Measurements from ENCODE around the gene IL26. TPM values are rescaled to one million over a fixed set of nuclear protein-coding genes. Genes with fewer than 3 reads are reported as not detected.

Gene IL26
- total RNA-seq, 1 donor from 2014 or later = not detected

DNA sequence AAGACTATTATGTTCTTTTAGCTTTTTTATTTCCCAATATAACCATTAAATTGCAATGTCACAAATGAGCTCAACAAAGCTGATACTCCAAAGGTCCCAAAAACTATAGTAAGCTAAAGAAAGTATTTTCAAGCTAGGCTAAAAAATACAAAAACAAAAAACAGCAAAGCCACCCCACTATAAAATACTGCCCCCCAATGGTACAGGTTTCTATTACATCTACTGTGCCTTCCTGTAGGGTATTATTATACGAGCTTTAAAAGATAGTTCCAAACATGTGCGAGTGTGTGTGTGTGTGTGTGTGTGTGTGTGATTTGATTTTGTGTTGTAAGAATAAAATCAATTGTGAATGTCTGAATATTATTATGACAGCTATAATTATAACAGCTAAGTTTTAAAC is 67.2 kb downstream of the IL26 start:
- no peak for DNase-seq (ENCODE audit: low read depth, low spot score)
- H3K36me3 Mint-ChIP-seq (ENCODE audit: low read depth) = no peaks in the 10 kb centered on the region
- no peak overlapping the region for H3K4me3 Mint-ChIP-seq
- no peak overlapping the region for H3K27ac Mint-ChIP-seq (ENCODE audit: unreplicated experiment)
- TF ChIP-seq, protein P1, sequence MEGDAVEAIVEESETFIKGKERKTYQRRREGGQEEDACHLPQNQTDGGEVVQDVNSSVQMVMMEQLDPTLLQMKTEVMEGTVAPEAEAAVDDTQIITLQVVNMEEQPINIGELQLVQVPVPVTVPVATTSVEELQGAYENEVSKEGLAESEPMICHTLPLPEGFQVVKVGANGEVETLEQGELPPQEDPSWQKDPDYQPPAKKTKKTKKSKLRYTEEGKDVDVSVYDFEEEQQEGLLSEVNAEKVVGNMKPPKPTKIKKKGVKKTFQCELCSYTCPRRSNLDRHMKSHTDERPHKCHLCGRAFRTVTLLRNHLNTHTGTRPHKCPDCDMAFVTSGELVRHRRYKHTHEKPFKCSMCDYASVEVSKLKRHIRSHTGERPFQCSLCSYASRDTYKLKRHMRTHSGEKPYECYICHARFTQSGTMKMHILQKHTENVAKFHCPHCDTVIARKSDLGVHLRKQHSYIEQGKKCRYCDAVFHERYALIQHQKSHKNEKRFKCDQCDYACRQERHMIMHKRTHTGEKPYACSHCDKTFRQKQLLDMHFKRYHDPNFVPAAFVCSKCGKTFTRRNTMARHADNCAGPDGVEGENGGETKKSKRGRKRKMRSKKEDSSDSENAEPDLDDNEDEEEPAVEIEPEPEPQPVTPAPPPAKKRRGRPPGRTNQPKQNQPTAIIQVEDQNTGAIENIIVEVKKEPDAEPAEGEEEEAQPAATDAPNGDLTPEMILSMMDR (conservative IDR thresholded peaks at IDR 0.05) = peak; percentile 63
- H3K4me1 Mint-ChIP-seq = no peaks in the 10 kb centered on the region
- no peaks in the 10 kb centered on the region for H3K9me3 Mint-ChIP-seq
- peaks cover 4% of the 10 kb centered on the region for H3K27me3 Mint-ChIP-seq (ENCODE audit: low read depth)

DNA sequence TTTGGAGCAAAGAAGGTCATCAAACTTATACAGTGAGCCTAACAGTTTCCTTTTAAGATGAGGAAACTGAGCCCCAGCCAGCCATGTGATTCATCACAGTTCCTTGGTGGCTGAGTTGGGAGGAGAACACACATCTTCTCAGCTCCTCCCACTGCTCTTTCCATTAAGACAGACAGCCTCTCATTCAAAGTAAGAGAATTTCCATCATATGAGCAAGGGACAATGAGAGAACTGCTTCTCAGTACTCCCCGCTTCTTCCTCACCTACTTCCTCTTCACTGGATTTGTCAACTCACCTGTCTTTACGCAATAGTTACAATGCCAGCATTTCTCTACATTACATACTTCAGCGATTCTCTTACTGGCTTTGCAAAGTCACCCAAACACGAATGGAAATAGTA is 68.2 kb downstream of the IL26 start:
- Mint-ChIP-seq H3K4me3 (no peak overlapping the region), H3K27me3 (ENCODE audit: low read depth) (peaks cover 4% of the 10 kb centered on the region), H3K27ac (ENCODE audit: unreplicated experiment) (no peak overlapping the region), H3K9me3 (no peaks in the 10 kb centered on the region), H3K4me1 (no peaks in the 10 kb centered on the region), H3K36me3 (ENCODE audit: low read depth) (no peaks in the 10 kb centered on the region)
- TF ChIP-seq, protein P1 (conservative IDR thresholded peaks at IDR 0.05) = no peak
- no peak for DNase-seq (ENCODE audit: low read depth, low spot score)

DNA sequence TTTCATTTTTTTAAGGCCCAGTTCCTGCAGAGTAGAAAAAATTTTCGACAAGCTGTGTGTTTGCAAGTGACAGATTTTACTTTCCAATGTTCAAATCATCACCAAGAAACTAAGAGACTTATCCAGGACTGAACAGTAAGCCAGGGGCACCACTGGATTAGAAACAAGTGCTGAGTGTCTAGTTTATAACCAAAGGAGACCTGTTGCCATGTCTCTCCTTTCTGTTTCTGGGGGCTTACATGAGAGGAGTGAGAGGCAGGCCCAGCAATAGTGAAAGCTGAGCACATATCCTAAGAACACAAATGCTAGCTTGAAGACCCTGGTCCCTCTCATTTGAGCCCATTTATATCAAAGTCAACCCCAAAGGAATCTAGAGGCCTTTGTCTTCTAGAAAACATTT is 69.0 kb downstream of the IL26 start:
- no peak for DNase-seq (ENCODE audit: low read depth, low spot score)
- peaks cover 4% of the 10 kb centered on the region for H3K27me3 Mint-ChIP-seq (ENCODE audit: low read depth)
- TF ChIP-seq, protein P1 (conservative IDR thresholded peaks at IDR 0.05) = no peak
- H3K9me3 Mint-ChIP-seq = no peaks in the 10 kb centered on the region
- H3K27ac Mint-ChIP-seq (ENCODE audit: unreplicated experiment) = no peak overlapping the region
- no peaks in the 10 kb centered on the region for H3K36me3 Mint-ChIP-seq (ENCODE audit: low read depth)
- no peaks in the 10 kb centered on the region for H3K4me1 Mint-ChIP-seq
- H3K4me3 Mint-ChIP-seq = no peak overlapping the region

DNA sequence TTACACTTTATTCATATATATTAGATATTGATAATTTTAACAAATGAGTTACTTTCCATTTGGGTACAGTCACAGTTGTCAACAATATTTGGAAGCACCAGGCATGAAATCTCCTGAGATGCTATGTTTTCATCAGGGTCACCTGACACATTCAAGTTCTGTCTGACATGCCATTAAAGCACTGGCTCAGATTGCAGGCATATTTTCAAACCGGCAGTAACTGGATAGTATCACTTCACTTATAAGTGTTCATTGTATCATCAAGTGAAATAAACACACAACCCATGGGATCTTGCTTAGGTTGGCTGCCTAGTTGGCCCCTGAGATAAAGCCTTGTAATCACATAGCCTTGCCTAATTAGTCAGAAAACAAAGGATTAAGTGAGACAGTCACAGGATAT is 70.8 kb downstream of the IL26 start:
- TF ChIP-seq, protein P1 (conservative IDR thresholded peaks at IDR 0.05) = no peak
- peaks cover 4% of the 10 kb centered on the region for H3K27me3 Mint-ChIP-seq (ENCODE audit: low read depth)
- no peak for DNase-seq (ENCODE audit: low read depth, low spot score)

More for the DNA sequence above, 70.8 kb downstream of the IL26 start:
- Mint-ChIP-seq H3K4me3 (no peak overlapping the region), H3K36me3 (ENCODE audit: low read depth) (no peaks in the 10 kb centered on the region), H3K4me1 (no peaks in the 10 kb centered on the region), H3K9me3 (no peaks in the 10 kb centered on the region), H3K27ac (ENCODE audit: unreplicated experiment) (no peak overlapping the region)

Other genes with a start within 250 kb of the IL26 start
- gene IFNG-AS1, start 236.4 kb downstream of the IL26 start, total RNA-seq = not detected in 2 replicates
- not detected in 2 replicates for gene IFNG, start 66.1 kb downstream of the IL26 start, total RNA-seq
- not detected in 2 replicates for gene IL22, start 27.8 kb upstream of the IL26 start, total RNA-seq
- 22.1 and 26.2 TPM in 2 replicates for gene MDM1, start 106.6 kb upstream of the IL26 start, total RNA-seq